Activated naive CD8-positive, alpha-beta T cell treated with anti-CD3 and anti-CD28 coated beads, Interleukin-2, amount 10 ng/mL, durations not matched to agents 7 days and 5 days (primary cell): ENCODE data around the gene KRT1. TPM values are rescaled to one million over a fixed set of nuclear protein-coding genes. Genes with fewer than 3 reads are reported as not detected.
"Not testable (repeated sequence)": the region's sequence is repeated elsewhere in the genome, so short reads cannot be mapped to it uniquely, and the experiment has no call there.

Experiments
- ATAC-seq: fragments of 150-1000 bp; cut with Tn5 transposase; one replicate; pipeline ENCODE4 v1.10.0; 2021; ENCODE audit warnings: low read depth, moderate library complexity
- POLR2A ChIA-PET: fragments of 350-600 bp; sonication (Branson Sonifier 250); formaldehyde crosslinking; loops from one replicate; lab custom pipeline; 2021; ENCODE audit warnings: antibody characterized with exemption; lab: Charles Lee
- DNase-seq: peaks from one replicate; pipeline ENCODE4 v3.0.0; 2021
- H3K27ac Mint-ChIP-seq: one replicate; pipeline ENCODE4 v1.8.0; 2022; ENCODE audit warnings: mild to moderate bottlenecking, mixed read lengths
- H3K27me3 Mint-ChIP-seq: one replicate; pipeline ENCODE4 v1.8.0; 2022; ENCODE audit warnings: mild to moderate bottlenecking, moderate library complexity, mixed read lengths
- H3K36me3 Mint-ChIP-seq: one replicate; pipeline ENCODE4 v1.8.0; 2021; ENCODE audit warnings: mild to moderate bottlenecking, mixed read lengths
- H3K4me1 Mint-ChIP-seq: one replicate; pipeline ENCODE4 v1.8.0; 2021; ENCODE audit warnings: mixed read lengths
- H3K4me3 Mint-ChIP-seq: one replicate; pipeline ENCODE4 v1.8.0; 2022; ENCODE audit warnings: mild to moderate bottlenecking, moderate library complexity, mixed read lengths
- H3K9me3 Mint-ChIP-seq: one replicate; pipeline ENCODE4 v1.8.0; 2021; ENCODE audit warnings: mixed read lengths
- total RNA-seq, 2 experiments: library from RNA; stranded (reverse); gene quantifications; one replicate each; pipeline ENCODE4 v1.2.3, GENCODE V29; 2021

KRT1 gene
- total RNA-seq, 2 experiments from 2014 or later = not detected

DNA sequence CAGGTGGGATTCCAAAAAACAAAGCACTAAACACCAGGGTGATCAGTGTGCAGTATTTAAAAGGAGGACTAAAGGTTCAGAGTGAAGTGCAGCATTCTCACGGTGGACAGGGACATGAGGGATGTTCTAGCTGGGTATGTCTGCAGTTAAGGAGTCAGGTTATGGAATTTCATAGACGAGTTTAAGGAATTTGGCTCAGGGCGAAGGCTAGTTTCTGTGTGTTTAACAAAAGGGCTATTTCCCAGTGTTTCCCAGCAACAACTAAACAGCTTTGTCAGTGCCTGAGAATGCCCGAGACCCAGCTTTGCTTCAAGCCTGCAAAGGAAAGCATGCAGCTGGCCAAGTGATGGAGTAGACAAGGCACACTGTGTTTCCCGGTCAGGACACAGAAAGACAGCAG is 7.0 kb downstream of the KRT1 start:
- DNase-seq = no peak
- H3K9me3 Mint-ChIP-seq = no peaks in the 10 kb centered on the region
- no peak for ATAC-seq

DNA sequence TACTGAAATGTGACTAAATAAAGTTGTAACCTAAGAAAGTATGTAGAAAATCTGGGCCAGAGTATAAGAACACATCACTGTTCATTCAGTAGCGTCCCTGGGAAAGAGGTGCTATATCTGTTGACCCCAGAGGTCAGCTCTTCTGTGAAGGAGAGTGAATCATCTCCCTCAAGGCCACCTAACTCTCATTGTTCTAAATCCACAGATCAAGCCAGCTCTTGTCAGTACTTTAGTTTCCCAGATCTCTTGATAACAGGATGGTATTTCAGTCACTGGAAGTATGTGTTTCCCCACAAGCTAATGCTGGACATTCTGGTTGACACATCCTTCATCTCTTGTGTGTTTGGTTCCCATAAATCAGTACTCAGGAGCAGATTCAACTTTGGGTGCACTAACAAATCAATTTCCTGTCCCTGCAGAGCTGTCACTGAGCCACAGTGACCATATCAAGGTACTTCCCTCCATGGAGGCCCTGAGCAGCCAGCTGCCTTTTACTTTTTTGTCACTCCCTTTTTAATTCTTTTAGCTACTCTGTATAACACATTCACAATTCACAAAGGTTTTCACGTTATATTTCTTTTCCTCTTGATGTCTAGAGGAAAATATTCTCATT is 7.8 kb downstream of the KRT1 start:
- no peaks in the 10 kb centered on the region for H3K4me1 Mint-ChIP-seq
- no peaks in the 10 kb centered on the region for H3K9me3 Mint-ChIP-seq
- H3K27ac Mint-ChIP-seq = no peak overlapping the region
- DNase-seq = no peak
- H3K36me3 Mint-ChIP-seq = no peaks in the 10 kb centered on the region
- peak; percentile 47 for ATAC-seq
- POLR2A ChIA-PET = no interaction called here
- no peak overlapping the region for H3K4me3 Mint-ChIP-seq
- peaks cover 8% of the 10 kb centered on the region for H3K27me3 Mint-ChIP-seq

More for the DNA sequence above, 7.0 kb downstream of the KRT1 start:
- no peaks in the 10 kb centered on the region for H3K36me3 Mint-ChIP-seq
- H3K4me3 Mint-ChIP-seq = no peak overlapping the region
- peaks cover 12% of the 10 kb centered on the region for H3K27me3 Mint-ChIP-seq
- no peak overlapping the region for H3K27ac Mint-ChIP-seq
- POLR2A ChIA-PET = no interaction called here
- no peaks in the 10 kb centered on the region for H3K4me1 Mint-ChIP-seq

DNA sequence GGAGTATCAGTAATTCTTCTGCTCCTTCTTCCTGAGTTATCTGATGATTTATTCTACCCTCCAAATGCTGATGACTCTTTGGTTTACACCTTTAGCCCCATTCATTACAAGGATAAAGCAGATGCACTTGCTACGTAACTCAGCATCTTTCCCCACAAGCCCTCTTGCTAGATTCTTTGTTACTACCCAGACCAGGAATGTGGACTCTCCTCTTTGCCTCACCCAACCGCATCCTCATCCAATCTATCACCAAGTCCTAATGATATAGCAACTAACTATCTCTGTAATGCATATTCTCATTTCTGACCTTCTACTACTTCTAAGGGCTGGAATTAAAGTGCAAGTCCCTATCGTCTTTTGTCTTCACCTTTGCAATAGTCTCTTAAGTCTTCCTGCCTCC is 9.2 kb downstream of the KRT1 start:
- Mint-ChIP-seq H3K27me3 (peaks cover 12% of the 10 kb centered on the region), H3K27ac (no peak overlapping the region), H3K4me3 (no peak overlapping the region), H3K4me1 (no peaks in the 10 kb centered on the region), H3K36me3 (no peaks in the 10 kb centered on the region), H3K9me3 (no peaks in the 10 kb centered on the region)
- POLR2A ChIA-PET = no interaction called here
- ATAC-seq = no peak
- DNase-seq = no peak

DNA sequence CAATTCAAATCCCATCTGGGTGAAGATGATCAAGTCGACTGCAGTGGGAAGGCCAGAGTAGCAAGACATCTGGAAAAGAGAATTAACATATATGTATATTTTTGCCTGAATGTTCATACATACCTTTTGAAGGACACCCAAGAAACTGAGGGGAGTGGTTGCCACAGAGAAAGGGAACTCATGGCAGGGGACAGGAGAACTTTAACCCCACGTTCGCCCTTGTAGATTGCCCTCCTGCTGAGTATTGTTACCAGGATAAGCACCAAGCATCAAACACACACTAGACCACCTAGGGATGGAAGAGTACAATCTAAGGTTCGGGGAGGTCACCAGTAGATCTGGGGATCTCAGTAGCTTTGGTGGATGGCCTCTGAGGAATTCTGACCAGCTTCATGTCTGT is 9.7 kb downstream of the KRT1 start:
- Mint-ChIP-seq H3K9me3 (no peaks in the 10 kb centered on the region), H3K4me3 (no peak overlapping the region), H3K36me3 (no peaks in the 10 kb centered on the region), H3K4me1 (no peaks in the 10 kb centered on the region), H3K27ac (no peak overlapping the region), H3K27me3 (peaks cover 12% of the 10 kb centered on the region)
- ATAC-seq (no peak), DNase-seq (no peak)
- POLR2A ChIA-PET = no interaction called here

DNA sequence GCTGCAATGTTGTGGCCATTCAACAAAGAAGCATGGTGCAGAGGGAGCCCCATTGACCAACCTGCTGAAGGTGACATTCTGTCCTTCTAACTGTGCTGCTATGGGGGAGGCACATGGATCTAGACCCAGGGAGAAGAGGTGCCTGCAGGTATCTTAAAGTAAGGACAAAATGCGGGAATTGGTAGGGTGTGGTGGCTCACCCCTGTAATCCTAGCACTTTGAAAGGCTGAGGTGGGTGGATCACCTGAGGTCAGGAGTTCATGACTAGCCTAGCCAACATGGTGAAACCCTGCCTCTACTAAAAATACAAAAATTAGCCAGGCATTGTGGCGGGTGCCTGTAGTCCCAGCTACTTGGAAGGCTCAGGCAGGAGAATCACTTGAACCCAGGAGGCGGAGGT is 10.3 kb downstream of the KRT1 start:
- H3K4me3 Mint-ChIP-seq, ATAC-seq, H3K4me1 Mint-ChIP-seq, H3K27ac Mint-ChIP-seq, DNase-seq, POLR2A ChIA-PET, H3K36me3 Mint-ChIP-seq, H3K9me3 Mint-ChIP-seq: not testable (repeated sequence)
- H3K27me3 Mint-ChIP-seq = peaks cover 12% of the 10 kb centered on the region

DNA sequence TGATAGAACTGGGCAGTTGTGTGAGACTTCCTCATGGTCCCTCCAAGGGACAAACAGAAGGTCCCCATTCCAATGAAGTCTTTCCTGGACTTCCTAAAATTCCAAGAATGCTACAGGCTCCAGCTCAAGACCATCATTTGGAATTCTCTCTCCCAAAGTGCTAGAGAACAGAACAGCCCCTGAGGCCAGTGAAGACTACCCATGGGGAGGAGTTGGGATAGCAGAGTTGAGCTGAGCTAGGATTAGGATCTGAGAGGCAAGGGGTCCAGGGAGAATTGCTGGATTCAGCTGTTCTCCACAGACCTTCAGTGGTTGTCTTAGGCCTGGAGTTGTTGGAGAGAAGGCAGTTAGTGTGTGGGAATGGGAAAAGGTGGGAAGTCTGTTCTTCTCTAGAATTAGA is 10.8 kb downstream of the KRT1 start:
- ATAC-seq (no peak), DNase-seq (no peak)
- Mint-ChIP-seq H3K9me3 (no peaks in the 10 kb centered on the region), H3K27ac (no peak overlapping the region), H3K27me3 (peaks cover 12% of the 10 kb centered on the region), H3K4me1 (no peaks in the 10 kb centered on the region), H3K36me3 (no peaks in the 10 kb centered on the region), H3K4me3 (no peak overlapping the region)
- POLR2A ChIA-PET = no interaction called here

DNA sequence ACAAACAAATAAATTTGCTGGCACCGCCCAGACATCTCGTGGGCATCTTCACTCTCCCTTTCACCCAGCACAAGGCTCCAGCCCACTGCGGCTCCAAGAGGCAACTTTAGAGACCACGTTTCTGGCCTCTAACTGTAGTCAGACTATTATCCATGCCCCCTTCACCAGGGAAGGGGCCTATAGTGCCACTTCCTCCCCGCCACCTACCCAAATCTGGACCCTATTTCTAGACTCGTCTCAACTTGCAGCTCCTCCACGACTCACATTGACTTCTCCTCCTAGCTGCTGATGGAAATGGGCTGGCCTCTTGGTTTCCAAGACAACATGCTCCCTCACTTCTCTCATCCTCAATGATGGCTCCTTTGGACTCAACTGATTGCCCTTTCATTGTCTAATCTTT is 12.3 kb downstream of the KRT1 start:
- Mint-ChIP-seq H3K36me3 (no peaks in the 10 kb centered on the region), H3K9me3 (no peaks in the 10 kb centered on the region), H3K27me3 (peaks cover 8% of the 10 kb centered on the region), H3K4me1 (no peaks in the 10 kb centered on the region), H3K27ac (no peak overlapping the region), H3K4me3 (no peak overlapping the region)
- POLR2A ChIA-PET = no interaction called here
- ATAC-seq = no peak
- DNase-seq = no peak

DNA sequence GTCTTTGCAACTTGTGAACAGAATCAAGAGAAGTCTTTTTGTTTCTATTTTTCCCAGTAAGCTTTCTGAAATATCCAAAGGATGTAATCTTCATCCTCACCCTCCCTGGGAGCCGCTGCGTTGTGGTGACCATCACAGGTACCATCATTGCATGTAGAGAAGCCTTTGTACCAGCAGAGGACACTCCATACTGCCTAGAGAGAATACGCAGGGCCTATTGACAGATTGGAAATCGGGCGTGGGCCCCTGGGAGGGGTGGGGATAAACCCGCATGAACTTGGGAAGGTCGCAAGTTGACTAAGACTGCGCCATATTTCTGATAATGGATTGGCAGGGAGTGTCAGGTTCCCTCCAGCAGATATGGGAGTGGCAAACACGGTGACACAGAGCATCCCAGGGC is 12.7 kb downstream of the KRT1 start:
- Mint-ChIP-seq H3K27ac (no peak overlapping the region), H3K9me3 (no peaks in the 10 kb centered on the region), H3K36me3 (no peaks in the 10 kb centered on the region), H3K4me1 (peaks cover under 1% of the 10 kb centered on the region), H3K4me3 (no peak overlapping the region), H3K27me3 (peaks cover 8% of the 10 kb centered on the region)
- DNase-seq = no peak
- POLR2A ChIA-PET = no interaction called here
- no peak for ATAC-seq

DNA sequence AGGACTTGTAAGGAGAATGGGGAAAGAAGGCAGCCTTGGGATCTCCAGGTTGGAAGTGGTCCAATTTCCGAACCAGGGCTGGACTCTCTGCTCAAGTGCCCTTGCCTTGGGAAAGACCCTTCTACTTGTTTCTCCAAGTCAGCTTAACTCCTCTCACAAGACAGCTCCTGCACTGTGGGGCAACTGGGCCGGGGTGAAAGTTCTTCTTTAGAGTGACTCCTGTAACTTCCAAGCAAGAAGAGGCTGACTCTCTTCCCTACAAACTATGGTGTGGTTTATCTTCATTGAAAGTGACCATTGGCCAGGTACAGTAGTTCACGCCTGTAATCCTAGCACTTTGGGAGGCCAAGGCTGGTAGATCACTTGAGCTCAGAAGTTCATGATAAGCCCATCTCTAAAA is 13.7 kb downstream of the KRT1 start:
- Mint-ChIP-seq H3K27ac (no peak overlapping the region), H3K9me3 (no peaks in the 10 kb centered on the region), H3K4me1 (peaks cover 8% of the 10 kb centered on the region), H3K4me3 (no peak overlapping the region), H3K36me3 (no peaks in the 10 kb centered on the region), H3K27me3 (peaks cover 8% of the 10 kb centered on the region)
- DNase-seq (no peak), ATAC-seq (no peak)
- POLR2A ChIA-PET = no interaction called here

DNA sequence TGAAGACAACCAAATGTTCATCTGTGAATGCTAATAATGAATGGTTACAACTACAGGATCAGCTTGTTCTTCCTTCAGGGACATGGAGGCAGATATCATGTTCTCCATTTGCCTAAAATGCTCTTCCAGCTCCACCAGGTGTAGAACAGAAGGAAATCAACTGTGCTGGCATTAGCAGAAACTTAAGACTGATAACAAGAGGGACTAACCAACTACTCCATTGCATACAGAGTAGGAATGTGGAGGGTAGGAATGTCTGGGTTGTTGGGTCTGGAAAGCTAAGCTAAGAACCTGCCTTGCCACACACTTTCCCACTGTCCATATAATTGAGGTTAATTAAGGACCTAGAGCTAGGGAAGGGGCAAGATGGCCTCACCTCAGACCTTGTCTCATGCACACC is 16.8 kb downstream of the KRT1 start:
- Mint-ChIP-seq H3K4me3 (no peak overlapping the region), H3K36me3 (no peaks in the 10 kb centered on the region), H3K27ac (no peak overlapping the region), H3K9me3 (no peaks in the 10 kb centered on the region), H3K4me1 (peaks cover 8% of the 10 kb centered on the region), H3K27me3 (peaks cover 3% of the 10 kb centered on the region)
- POLR2A ChIA-PET = no interaction called here
- ATAC-seq (no peak), DNase-seq (no peak)

DNA sequence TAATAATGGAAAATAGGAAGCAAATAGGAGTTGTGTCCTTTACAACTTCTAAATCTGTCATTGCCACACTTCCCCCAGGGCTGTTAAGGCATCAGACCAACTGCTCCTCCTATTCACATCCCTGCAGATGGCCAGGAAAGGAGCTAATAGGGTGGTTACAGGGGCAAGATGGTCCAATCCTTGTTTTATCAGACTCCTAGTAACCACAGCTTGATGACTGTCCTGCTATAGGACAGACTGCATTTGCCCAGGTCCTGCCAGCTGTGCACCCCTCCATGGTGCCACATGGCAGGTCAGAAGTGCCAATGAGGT is 17.3 kb downstream of the KRT1 start:
- Mint-ChIP-seq H3K27ac (no peak overlapping the region), H3K36me3 (no peaks in the 10 kb centered on the region), H3K4me3 (no peak overlapping the region), H3K4me1 (peaks cover 8% of the 10 kb centered on the region), H3K9me3 (no peaks in the 10 kb centered on the region), H3K27me3 (peaks cover 5% of the 10 kb centered on the region)
- DNase-seq = no peak
- POLR2A ChIA-PET = no interaction called here
- ATAC-seq = no peak

DNA sequence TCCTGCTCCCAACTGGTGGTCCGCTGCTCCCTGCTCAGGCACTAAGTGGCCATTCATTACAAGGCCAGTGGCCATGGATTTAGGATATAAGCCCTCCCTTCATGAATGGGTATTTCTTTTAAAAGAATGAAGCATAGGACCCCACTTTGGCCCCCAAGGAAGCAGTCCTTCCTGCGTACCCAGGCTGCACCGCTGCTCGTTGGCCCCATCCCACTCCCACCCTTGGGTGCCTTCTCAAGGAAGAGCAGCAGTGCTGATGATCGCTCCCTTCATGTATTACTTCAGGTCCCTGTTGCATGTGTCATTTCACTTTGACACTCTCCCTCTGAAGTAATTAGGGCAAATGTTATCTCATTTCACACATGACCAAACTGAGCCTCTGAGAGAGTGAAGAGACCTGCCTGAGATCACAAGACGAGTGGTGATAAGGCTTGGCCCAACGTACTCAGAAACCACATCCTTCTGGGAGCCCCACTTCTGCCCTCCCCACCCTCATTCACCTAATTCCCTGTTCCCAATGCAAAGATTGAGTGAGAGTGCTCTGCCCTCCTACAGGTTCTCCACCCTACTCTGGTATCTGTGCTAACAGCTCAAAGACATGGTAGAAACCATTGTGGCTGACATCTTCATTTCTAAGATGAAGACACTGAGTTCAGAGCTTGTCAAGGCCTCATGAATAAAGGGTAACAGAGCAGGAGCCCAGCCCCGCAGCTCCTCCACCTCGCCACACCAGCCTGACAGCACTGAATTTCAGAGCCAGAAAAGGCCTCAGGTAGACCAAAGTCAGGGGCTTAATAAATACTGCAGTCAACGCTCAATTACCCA is 17.9 kb downstream of the KRT1 start:
- peaks cover 11% of the 10 kb centered on the region for H3K27me3 Mint-ChIP-seq
- peaks cover 8% of the 10 kb centered on the region for H3K4me1 Mint-ChIP-seq
- no peaks in the 10 kb centered on the region for H3K36me3 Mint-ChIP-seq
- no peak overlapping the region for H3K4me3 Mint-ChIP-seq
- ATAC-seq (no peak), DNase-seq (no peak)
- H3K27ac Mint-ChIP-seq = no peak overlapping the region
- POLR2A ChIA-PET = no interaction called here
- H3K9me3 Mint-ChIP-seq = no peaks in the 10 kb centered on the region

DNA sequence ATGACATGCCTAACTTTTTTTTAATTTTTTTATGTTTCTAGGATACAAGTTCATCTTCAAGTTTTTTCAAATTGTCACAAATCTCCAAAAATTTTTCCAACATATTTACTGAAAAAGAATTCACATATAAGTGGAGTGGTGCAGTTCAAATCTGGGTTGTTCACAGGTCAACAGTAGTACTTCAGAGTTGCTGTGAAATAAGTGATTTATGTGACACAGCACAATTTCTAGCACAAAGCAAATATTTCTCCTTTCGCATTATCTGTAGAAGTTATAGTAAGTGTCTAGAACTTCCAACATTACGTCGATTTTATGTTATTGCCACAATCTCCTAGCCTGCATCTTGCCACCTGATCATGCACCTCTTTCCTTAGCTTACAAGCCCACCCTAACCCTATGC is 18.5 kb downstream of the KRT1 start:
- POLR2A ChIA-PET = no interaction called here
- no peak for ATAC-seq

DNA sequence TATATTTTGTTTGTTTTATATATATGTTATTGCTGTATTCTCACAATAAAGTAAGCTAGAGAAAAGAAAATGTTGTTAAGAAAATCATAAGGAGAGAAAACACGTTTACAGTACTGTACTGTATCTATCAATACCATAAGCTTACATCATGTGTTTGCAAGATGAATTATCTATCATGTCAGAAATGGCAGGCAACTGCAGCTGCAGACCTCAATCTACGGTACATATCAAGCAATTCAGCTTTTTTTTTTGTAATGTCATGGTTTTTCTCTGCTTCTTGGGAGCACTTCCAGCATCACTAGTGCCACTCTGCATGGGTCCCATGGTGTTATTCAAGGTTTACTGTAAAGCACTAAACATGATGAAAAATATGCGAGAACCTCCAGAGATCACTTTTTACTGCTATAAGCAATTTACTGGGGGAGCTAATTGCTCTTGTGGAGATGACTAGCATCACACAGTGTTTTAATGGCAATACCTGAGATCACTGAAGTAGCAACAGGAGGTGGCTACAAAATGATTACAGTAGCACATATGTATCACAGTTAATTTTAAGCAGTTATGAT is 19.2 kb downstream of the KRT1 start:
- peaks cover 8% of the 10 kb centered on the region for H3K4me1 Mint-ChIP-seq
- ATAC-seq (no peak), DNase-seq (no peak)
- H3K4me3 Mint-ChIP-seq = no peak overlapping the region
- POLR2A ChIA-PET = no interaction called here
- H3K36me3 Mint-ChIP-seq = no peaks in the 10 kb centered on the region
- no peaks in the 10 kb centered on the region for H3K9me3 Mint-ChIP-seq
- H3K27me3 Mint-ChIP-seq = peaks cover 14% of the 10 kb centered on the region
- no peak overlapping the region for H3K27ac Mint-ChIP-seq

More for the DNA sequence above, 18.5 kb downstream of the KRT1 start:
- Mint-ChIP-seq H3K36me3 (no peaks in the 10 kb centered on the region), H3K27me3 (peaks cover 12% of the 10 kb centered on the region), H3K4me1 (peaks cover 8% of the 10 kb centered on the region), H3K9me3 (no peaks in the 10 kb centered on the region), H3K4me3 (no peak overlapping the region), H3K27ac (no peak overlapping the region)
- DNase-seq = no peak
